ENCODE results near the gene FGF2. TPM values are rescaled to one million over a fixed set of nuclear protein-coding genes. Genes with fewer than 3 reads are reported as not detected.

Gene FGF2
- total RNA-seq, 1 experiment from 2014 or later, result 115 TPM

DNA sequence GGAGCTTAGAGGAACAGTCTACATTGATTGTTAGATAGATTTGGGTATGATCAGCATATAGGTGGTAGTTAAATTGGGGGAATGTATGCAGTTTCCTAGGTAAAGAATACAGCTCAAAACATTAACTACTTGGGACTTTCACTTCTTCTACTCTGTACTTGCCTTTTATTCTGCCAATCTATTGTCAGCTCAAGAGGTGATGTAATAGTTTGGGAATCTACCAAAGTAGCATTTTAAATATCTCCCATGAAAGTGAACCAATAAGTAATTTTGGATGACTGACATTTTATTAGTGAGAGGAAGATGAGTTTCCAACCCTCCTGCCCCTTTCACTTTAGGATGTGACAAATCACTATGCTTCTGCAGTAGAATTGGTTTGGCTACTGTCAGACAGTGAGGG, 52.4 kb downstream of the FGF2 start (continued):
- TF ChIP-seq, protein P1, sequence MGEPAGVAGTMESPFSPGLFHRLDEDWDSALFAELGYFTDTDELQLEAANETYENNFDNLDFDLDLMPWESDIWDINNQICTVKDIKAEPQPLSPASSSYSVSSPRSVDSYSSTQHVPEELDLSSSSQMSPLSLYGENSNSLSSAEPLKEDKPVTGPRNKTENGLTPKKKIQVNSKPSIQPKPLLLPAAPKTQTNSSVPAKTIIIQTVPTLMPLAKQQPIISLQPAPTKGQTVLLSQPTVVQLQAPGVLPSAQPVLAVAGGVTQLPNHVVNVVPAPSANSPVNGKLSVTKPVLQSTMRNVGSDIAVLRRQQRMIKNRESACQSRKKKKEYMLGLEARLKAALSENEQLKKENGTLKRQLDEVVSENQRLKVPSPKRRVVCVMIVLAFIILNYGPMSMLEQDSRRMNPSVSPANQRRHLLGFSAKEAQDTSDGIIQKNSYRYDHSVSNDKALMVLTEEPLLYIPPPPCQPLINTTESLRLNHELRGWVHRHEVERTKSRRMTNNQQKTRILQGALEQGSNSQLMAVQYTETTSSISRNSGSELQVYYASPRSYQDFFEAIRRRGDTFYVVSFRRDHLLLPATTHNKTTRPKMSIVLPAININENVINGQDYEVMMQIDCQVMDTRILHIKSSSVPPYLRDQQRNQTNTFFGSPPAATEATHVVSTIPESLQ (CRISPR knock-in tag; IDR thresholded peaks at IDR 0.05), result no peak
- TF ChIP-seq CREM (CRISPR knock-in tag; IDR thresholded peaks at IDR 0.05), result no peak

DNA sequence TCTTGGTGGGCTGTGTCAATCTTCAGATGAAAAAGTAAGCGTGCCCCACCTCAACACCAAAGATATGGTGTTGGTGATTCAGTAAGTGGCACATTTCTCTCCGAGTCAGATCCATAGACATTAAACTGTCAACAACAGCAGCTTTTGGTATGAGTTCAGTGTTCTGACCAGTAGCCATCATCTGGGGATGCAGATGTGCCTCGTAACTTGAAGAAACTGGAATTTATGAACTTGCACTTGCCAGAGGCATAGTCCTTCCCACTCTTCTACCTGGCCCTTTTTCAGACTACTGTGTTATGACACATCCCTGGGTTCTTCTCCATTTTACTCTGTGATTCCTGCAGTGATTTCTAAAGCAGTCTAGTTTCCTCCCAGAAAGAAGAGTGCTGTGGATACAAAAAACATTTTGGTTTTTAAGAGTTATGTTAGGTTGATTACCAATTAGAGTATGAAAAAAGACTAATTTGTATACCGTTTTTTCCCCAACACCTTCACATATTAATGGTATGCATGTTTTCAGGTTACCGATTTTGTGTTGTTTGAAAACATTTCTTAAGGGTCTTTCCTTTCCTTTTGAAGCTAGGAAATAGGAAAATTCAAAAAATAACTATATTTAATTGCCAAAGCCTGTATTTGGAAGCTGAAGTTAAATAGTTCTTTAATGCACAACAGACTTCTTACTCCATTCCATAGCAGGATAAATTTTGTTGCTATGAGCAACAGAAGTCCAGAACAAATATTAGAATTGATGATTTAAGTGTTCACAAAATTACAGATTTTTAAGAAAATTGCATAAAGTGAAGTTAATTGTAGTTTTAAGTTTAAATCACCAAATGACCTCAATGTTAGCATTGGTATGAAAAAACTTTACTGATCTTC, 56.5 kb downstream of the FGF2 start:
- no peak for TF ChIP-seq NFE2L1 (CRISPR knock-in tag; IDR thresholded peaks at IDR 0.05)
- no peak for TF ChIP-seq KAT7 (CRISPR knock-in tag; IDR thresholded peaks at IDR 0.05; ENCODE audit: borderline replicate concordance)
- TF ChIP-seq ZNF317 (CRISPR knock-in tag; IDR thresholded peaks at IDR 0.05; ENCODE audit: borderline replicate concordance, low read depth), result no peak
- TF ChIP-seq, protein P2, sequence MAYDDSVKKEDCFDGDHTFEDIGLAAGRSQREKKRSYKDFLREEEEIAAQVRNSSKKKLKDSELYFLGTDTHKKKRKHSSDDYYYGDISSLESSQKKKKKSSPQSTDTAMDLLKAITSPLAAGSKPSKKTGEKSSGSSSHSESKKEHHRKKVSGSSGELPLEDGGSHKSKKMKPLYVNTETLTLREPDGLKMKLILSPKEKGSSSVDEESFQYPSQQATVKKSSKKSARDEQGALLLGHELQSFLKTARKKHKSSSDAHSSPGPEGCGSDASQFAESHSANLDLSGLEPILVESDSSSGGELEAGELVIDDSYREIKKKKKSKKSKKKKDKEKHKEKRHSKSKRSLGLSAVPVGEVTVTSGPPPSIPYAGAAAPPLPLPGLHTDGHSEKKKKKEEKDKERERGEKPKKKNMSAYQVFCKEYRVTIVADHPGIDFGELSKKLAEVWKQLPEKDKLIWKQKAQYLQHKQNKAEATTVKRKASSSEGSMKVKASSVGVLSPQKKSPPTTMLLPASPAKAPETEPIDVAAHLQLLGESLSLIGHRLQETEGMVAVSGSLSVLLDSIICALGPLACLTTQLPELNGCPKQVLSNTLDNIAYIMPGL (CRISPR knock-in tag; IDR thresholded peaks at IDR 0.05), result no peak
- no peak for TF ChIP-seq ZBTB21 (CRISPR knock-in tag; IDR thresholded peaks at IDR 0.05; ENCODE audit: borderline replicate concordance)
- no peak for TF ChIP-seq SMAD3 (CRISPR knock-in tag; IDR thresholded peaks at IDR 0.05; ENCODE audit: borderline replicate concordance)
- TF ChIP-seq, protein P3, sequence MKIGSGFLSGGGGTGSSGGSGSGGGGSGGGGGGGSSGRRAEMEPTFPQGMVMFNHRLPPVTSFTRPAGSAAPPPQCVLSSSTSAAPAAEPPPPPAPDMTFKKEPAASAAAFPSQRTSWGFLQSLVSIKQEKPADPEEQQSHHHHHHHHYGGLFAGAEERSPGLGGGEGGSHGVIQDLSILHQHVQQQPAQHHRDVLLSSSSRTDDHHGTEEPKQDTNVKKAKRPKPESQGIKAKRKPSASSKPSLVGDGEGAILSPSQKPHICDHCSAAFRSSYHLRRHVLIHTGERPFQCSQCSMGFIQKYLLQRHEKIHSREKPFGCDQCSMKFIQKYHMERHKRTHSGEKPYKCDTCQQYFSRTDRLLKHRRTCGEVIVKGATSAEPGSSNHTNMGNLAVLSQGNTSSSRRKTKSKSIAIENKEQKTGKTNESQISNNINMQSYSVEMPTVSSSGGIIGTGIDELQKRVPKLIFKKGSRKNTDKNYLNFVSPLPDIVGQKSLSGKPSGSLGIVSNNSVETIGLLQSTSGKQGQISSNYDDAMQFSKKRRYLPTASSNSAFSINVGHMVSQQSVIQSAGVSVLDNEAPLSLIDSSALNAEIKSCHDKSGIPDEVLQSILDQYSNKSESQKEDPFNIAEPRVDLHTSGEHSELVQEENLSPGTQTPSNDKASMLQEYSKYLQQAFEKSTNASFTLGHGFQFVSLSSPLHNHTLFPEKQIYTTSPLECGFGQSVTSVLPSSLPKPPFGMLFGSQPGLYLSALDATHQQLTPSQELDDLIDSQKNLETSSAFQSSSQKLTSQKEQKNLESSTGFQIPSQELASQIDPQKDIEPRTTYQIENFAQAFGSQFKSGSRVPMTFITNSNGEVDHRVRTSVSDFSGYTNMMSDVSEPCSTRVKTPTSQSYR (CRISPR knock-in tag; IDR thresholded peaks at IDR 0.05), result no peak
- TF ChIP-seq GABPB1 (CRISPR knock-in tag; IDR thresholded peaks at IDR 0.05), result no peak
- TF ChIP-seq, protein P4, sequence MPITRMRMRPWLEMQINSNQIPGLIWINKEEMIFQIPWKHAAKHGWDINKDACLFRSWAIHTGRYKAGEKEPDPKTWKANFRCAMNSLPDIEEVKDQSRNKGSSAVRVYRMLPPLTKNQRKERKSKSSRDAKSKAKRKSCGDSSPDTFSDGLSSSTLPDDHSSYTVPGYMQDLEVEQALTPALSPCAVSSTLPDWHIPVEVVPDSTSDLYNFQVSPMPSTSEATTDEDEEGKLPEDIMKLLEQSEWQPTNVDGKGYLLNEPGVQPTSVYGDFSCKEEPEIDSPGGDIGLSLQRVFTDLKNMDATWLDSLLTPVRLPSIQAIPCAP (CRISPR knock-in tag; IDR thresholded peaks at IDR 0.05), result no peak
- TF ChIP-seq, protein P1 (CRISPR knock-in tag; IDR thresholded peaks at IDR 0.05), result no peak
- no peak for TF ChIP-seq GTF2I (CRISPR knock-in tag; conservative IDR thresholded peaks at IDR 0.05)
- no peak for TF ChIP-seq NFYB (CRISPR knock-in tag; conservative IDR thresholded peaks at IDR 0.05; ENCODE audit: low read depth)
- no peak for TF ChIP-seq FOXK1 (CRISPR knock-in tag; IDR thresholded peaks at IDR 0.05)
- no peak for TF ChIP-seq SMAD4 (CRISPR knock-in tag; IDR thresholded peaks at IDR 0.05)
- no peak for TF ChIP-seq ZNF263 (CRISPR knock-in tag; IDR thresholded peaks at IDR 0.05; ENCODE audit: low read depth)
- no peak for TF ChIP-seq SP1 (CRISPR knock-in tag; conservative IDR thresholded peaks at IDR 0.05)
- TF ChIP-seq IRF2 (CRISPR knock-in tag; IDR thresholded peaks at IDR 0.05; ENCODE audit: borderline replicate concordance, low read depth), result no peak
- TF ChIP-seq, protein P5, sequence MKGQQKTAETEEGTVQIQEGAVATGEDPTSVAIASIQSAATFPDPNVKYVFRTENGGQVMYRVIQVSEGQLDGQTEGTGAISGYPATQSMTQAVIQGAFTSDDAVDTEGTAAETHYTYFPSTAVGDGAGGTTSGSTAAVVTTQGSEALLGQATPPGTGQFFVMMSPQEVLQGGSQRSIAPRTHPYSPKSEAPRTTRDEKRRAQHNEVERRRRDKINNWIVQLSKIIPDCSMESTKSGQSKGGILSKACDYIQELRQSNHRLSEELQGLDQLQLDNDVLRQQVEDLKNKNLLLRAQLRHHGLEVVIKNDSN (CRISPR knock-in tag; IDR thresholded peaks at IDR 0.05), result no peak
- TF ChIP-seq RORB (CRISPR knock-in tag; IDR thresholded peaks at IDR 0.05), result no peak
- TF ChIP-seq, protein P6, sequence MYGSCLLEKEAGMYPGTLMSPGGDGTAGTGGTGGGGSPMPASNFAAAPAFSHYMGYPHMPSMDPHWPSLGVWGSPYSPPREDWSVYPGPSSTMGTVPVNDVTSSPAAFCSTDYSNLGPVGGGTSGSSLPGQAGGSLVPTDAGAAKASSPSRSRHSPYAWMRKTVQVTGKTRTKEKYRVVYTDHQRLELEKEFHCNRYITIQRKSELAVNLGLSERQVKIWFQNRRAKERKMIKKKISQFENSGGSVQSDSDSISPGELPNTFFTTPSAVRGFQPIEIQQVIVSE (CRISPR knock-in tag; IDR thresholded peaks at IDR 0.05; ENCODE audit: borderline replicate concordance), result no peak
- ATAC-seq (no peak), DNase-seq (ENCODE audit: low spot score) (no peak)
- Mint-ChIP-seq H3K9me3 (peaks cover 31% of the 10 kb centered on the region), H3K4me1 (peaks cover 2% of the 10 kb centered on the region; the same call in 1 of the 2 replicates), H3K4me3 (no peak overlapping the region), H3K36me3 (peaks cover 86% of the 10 kb centered on the region), H3K27me3 (ENCODE audit: low read depth) (no peaks in the 10 kb centered on the region), H3K27ac (no peak overlapping the region)
- ChIA-PET POLR2A (no interaction called here), CTCF (no interaction called here)
